Brain microvascular endothelial cell (primary cell): ENCODE measurements around the gene ZGPAT.
A peak's percentile ranks its signal among the peaks of the same experiment; 100 is the strongest.

Experiments
- DNase-seq: peaks from one replicate; pipeline ENCODE4 v3.0.0-alpha.2; 2020
- H3K27ac ChIP-seq: fragments of 250-450 bp; sonication (Bioruptor Pico); 2 replicates; pipeline ENCODE4 v1.5.1; 2020; ENCODE audit warnings: mild to moderate bottlenecking, moderate library complexity
- H3K27me3 ChIP-seq: fragments of 250-450 bp; sonication (Bioruptor Pico); replicated peaks from 2 replicates; pipeline ENCODE4 v1.5.1; 2020; ENCODE audit warnings: mild to moderate bottlenecking
- H3K36me3 ChIP-seq: fragments of 250-450 bp; sonication (Bioruptor Pico); replicated peaks from 2 replicates; pipeline ENCODE4 v1.5.1; 2020; ENCODE audit warnings: mild to moderate bottlenecking
- H3K4me3 ChIP-seq: 2 replicates; pipeline ENCODE4 v1.5.1; 2011; ENCODE audit warnings: low read depth, mild to moderate bottlenecking, control low read depth, low read length, moderate library complexity
- in situ Hi-C: cut with HindIII; loops from 2 replicates; pipeline ENCODE4 v1.10.0; 2017; ENCODE audit warnings: low sequenced_read_pairs, low pct_ligation_motif_present
- TF ChIP-seq, protein P1 (sequence below): IDR thresholded peaks from 2 replicates; pipeline ENCODE4 v1.5.1; 2011; ENCODE audit warnings: low read depth, mild to moderate bottlenecking, moderate library complexity, low read length, control low read depth, inconsistent platforms; ENCODE audit errors: missing control alignments

The ZGPAT gene

DNA sequence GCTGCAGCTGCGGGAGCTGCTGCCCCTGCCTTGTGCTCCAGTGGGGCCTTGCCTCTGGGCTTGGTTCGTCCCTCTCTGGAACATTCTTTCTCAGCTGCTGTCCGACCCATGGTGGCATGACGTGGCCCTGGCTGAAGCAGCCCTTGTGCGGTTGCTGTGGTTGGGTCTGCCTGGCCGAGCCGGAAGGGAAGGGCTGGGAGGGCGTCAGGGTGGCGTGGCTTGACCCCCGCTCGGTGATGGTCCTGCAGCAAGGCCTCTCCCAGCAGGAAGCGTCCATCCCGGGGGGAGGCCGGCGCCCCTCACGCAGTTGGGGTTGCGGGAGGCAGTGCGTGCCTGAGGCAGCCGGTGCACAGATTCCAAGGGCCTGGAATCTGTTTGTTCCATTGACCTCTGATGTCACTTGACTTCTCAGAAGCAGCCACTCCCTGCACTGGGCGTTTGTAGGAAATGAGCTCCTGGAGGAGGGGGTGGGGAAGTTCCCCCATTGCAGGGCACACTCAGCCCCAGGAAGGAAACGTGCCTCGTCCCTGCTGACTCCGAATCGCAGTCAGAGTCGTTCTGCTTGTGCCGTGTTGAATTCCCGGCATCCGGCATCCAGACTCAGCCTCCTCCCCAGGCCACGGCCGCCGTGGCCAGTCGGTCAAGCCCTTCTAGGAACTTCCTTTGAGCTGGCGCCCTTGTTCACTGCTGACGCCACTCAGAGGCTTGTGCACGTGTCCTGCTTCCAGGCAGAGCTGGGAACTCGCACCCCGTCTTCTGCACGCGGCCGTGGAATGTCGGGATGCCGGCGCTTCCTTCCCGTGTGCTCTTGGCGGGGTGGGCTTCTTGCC, 21.1 kb upstream of the ZGPAT start:
- in situ Hi-C loops, result loop anchor here (25.0 kb wide), 1 partner anchor 99 kb away; no protein-coding TSS in a partner anchor
- peak; percentile 81 for DNase-seq
- Histone ChIP-seq H3K27ac (peak overlapping the region; percentile 54), H3K36me3 (no peaks in the 10 kb centered on the region), H3K27me3 (no peaks in the 10 kb centered on the region), H3K4me3 (no peak overlapping the region)
- TF ChIP-seq, protein P1, sequence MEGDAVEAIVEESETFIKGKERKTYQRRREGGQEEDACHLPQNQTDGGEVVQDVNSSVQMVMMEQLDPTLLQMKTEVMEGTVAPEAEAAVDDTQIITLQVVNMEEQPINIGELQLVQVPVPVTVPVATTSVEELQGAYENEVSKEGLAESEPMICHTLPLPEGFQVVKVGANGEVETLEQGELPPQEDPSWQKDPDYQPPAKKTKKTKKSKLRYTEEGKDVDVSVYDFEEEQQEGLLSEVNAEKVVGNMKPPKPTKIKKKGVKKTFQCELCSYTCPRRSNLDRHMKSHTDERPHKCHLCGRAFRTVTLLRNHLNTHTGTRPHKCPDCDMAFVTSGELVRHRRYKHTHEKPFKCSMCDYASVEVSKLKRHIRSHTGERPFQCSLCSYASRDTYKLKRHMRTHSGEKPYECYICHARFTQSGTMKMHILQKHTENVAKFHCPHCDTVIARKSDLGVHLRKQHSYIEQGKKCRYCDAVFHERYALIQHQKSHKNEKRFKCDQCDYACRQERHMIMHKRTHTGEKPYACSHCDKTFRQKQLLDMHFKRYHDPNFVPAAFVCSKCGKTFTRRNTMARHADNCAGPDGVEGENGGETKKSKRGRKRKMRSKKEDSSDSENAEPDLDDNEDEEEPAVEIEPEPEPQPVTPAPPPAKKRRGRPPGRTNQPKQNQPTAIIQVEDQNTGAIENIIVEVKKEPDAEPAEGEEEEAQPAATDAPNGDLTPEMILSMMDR, result no peak

DNA sequence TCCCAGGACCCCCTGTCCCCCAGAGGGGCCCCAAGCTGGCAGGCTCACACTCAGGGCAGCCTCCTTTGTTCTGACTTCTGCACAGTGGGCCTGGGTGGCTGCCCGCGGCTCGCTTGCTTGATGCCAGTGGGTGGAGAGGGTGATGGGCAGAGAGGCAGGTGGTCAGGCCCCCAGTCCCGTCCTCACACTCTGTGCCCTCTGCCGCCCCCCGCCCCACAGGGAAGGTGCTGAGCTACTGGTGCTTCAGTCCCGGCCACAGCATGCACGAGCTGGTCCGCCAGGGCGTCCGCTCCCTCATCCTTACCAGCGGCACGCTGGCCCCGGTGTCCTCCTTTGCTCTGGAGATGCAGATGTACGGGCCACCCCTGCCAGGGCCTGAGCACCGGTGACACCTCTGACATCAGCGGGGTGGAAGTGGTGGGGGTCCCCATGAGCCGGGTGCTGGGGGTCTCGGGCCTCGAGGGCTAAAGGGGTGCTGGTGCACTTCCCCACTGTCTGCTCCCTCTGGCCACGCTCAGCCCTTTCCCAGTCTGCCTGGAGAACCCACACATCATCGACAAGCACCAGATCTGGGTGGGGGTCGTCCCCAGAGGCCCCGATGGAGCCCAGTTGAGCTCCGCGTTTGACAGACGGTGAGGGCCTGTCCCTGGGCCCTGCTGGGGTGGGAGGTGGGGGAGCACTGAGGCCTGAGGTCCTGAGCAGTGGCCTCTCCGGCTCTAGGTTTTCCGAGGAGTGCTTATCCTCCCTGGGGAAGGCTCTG, 20.2 kb upstream of the ZGPAT start:
- DNase-seq, result no peak
- Histone ChIP-seq H3K27me3 (no peaks in the 10 kb centered on the region), H3K4me3 (no peak overlapping the region), H3K27ac (peak overlapping the region; percentile 54), H3K36me3 (no peaks in the 10 kb centered on the region)
- TF ChIP-seq, protein P1, result no peak
- in situ Hi-C loops, result loop anchor here (25.0 kb wide), 1 partner anchor 100 kb away; no protein-coding TSS in a partner anchor

DNA sequence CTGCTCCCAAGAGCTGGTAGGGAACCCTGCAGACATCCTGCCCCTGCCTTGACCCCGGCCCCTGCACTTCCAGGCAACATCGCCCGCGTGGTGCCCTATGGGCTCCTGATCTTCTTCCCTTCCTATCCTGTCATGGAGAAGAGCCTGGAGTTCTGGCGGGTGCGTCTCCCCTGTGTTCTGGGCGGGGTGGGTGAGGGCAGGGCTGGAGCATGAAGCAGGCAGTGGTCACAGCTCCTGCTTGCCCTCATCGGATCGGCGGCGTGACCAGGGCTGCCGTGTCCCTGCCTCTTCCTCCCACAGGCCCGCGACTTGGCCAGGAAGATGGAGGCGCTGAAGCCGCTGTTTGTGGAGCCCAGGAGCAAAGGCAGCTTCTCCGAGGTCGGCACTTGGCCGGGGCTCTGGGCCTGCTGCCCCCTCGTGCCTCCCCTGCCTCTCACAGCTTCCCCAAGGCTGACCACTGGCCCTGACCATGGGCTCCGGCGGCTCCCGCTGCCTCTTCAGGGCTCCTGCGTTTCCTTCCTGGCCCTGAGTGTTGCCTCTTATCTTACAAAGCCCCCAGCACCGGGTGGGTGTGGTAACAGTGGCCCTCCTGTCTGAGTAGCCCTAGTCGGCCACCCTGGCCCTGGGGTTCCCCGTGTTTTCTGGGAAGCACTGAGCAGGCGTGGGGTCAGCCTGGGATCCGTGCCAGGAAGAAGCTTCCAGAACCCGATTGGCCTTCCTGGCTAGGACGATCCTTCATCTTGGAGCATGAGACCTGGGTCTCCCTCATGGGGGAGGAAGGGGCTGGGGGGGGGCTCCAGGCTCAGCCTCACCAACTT, 19.4 kb upstream of the ZGPAT start:
- Histone ChIP-seq H3K4me3 (no peak overlapping the region), H3K27me3 (no peaks in the 10 kb centered on the region), H3K36me3 (no peaks in the 10 kb centered on the region), H3K27ac (no peak overlapping the region)
- in situ Hi-C loops, result loop anchor here (25.0 kb wide), 1 partner anchor 101 kb away; no protein-coding TSS in a partner anchor
- TF ChIP-seq, protein P1, result no peak
- no peak for DNase-seq

DNA sequence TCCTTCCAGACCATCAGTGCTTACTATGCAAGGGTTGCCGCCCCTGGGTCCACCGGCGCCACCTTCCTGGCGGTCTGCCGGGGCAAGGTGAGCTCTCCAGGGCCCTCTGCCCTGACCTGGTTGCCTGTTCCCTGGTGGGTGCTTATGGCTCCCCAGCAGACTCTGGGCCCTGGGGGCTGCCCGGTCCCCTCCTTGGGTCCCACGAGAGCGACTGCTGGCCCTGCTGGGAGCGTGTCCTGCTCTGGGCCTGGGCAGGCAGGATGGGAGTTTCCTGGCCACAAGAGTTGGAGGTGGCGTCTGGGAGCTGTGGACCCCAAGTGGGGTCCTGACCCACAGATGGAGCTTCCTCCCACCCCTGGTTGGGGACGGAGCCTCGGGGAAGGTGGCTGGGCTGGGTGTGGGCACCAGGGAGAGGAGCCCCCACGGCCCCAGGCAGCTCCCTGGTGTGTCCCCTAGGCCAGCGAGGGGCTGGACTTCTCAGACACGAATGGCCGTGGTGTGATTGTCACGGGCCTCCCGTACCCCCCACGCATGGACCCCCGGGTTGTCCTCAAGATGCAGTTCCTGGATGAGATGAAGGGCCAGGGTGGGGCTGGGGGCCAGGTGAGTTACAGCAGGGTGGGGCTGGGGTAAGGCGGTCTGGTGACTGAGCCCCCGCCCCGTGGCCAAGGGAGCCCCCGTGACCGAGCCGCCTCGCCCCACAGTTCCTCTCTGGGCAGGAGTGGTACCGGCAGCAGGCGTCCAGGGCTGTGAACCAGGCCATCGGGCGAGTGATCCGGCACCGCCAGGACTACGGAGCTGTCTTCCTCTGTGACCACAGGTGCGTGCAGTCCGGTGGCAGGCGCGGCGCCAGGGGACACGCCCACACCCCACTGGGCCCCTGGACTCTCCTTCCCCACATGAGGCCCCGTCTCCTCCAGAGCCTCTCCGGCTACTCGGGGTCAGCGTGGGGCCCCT, 18.5 kb upstream of the ZGPAT start:
- Histone ChIP-seq H3K27me3 (no peaks in the 10 kb centered on the region), H3K36me3 (no peaks in the 10 kb centered on the region), H3K4me3 (no peak overlapping the region), H3K27ac (no peak overlapping the region)
- DNase-seq, result no peak
- in situ Hi-C loops, result loop anchor here (25.0 kb wide), 1 partner anchor 102 kb away; no protein-coding TSS in a partner anchor
- TF ChIP-seq, protein P1, result no peak
